Activated T-cell treated with anti-CD3 and anti-CD28 coated beads for 4 hours (primary cell): ENCODE results near the gene DNAH10.
A peak's percentile ranks its signal among the peaks of the same experiment; 100 is the strongest.

Experiments
- DNase-seq: peaks from one replicate; pipeline ENCODE4 v3.0.0-alpha.2; 2020

DNAH10 gene

GRCh38 chr12:123952037-123952436, 189.9 kb downstream of the DNAH10 start:
- no peak for DNase-seq

GRCh38 chr12:123954647-123955350, 192.7 kb downstream of the DNAH10 start:
- no peak for DNase-seq

DNA sequence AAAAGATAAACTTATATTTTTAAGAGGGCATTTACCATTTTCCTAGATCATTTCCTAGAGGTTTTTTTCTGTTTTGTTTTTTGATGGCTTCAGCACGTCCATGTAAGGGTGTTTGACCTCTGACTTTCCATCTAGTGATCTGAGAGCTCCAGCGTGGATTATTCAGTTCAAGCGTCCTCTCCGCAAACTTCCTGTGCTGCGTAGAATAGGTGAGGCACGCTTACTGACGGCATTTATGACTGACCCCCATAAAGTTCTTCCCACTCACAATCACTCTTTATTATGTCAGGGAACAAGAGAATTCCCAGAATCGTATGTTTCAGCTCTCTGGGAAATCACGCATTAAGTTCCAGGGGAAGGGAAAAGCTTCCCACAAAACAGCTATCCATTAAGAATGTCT, 194.1 kb downstream of the DNAH10 start:
- no peak for DNase-seq

DNA sequence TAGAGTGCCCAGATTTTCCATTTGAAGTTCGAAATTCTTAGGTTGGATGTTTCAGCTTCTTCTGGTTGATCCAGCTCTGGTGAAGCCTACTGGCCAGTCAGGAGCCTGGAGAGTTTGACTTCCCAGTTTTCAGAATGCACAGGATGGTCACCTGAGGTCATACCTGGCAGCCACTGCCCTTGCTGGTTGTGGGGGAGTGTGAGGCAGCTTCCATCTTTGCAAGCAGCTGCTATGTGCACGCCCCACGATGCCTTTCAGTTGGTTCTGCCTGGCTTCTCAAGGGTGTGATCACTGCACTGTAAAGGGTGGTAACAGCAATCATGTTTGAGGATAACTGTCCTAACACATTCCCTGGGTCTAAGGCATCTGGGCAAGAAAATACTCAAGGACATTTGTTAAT, 195.1 kb downstream of the DNAH10 start:
- DNase-seq = no peak

DNA sequence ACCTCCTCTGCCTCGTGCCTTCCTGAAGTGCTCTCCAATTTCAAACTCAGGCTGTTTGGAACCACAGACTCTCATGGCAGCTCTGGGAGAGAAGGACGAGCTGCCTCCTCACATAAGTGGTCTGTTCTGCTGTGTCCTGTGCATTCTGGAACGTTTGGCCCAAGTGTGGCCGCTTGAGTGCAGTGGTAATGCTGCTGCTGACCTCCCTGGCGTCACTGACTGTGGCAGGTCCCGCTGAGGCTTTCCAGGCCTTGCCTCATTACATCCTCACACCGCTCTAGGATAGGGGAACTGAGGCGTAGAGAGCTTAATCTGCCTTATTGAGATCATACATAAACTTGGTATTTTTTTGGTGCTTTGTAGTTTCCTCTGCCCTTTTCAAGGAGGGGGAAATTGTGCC, 196.4 kb downstream of the DNAH10 start:
- DNase-seq = no peak

GRCh38 chr12:123958876-123959275, 196.8 kb downstream of the DNAH10 start:
- DNase-seq = no peak

GRCh38 chr12:123960029-123960735, 198.1 kb downstream of the DNAH10 start:
- no peak for DNase-seq

GRCh38 chr12:123960856-123961255, 198.8 kb downstream of the DNAH10 start:
- DNase-seq = no peak

GRCh38 chr12:123961585-123962345, 199.7 kb downstream of the DNAH10 start:
- DNase-seq = no peak

DNA sequence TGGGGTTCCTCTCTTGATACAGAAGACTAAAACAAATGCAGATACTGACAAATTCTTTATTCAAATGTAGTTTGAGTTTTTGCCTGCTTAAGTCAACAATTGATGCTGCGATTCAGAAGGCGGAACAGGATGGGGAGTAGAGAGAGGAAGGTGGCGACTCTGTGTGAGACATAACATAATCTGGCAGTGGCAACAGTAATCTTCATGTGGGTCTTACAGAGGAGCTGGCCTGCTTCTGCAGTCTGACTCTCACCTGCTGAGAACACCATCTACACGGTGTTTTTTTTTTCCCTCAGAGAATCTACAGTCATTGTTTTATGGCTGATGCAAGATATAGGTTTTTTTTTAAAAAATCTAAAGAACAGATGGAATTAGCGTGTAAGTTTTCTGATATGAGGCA, 200.4 kb downstream of the DNAH10 start:
- DNase-seq = no peak

DNA sequence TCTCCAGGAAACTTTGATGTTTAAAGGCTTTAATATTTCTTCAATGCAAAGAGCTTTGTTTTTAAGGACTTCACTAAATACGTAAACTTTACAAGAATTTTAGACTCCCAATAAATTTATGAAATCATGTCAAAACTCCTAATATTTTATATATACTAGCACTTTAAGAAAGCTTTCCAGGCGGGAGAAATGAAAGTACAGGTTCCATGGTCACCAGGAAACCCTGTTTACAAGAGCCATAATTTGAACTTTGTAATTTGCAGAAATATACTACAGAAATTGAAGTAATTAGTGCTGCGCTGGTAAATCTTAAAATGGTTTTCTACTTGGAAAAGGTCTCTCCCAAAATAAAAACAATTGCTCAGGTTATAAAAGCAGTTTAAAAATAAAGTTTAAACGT, 201.7 kb downstream of the DNAH10 start:
- DNase-seq = no peak

DNA sequence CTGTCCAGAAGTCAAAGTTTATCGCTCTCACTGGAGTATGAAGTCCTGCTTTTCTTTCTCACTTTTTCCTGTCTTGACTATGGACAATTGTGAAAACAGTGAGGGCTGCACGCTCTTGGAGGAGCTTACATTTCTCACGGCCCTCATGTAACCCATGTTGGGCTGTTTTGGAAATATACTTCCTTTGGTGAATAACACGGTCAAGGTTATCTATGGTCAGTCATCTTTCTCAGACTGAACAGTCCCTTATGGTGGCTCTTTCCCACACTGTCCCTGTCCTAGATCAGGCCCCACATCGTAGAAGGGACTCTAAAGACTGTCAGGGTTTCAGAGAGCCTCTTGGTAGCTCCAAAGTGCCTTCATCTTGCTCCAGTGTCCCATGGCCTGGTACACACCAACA, 203.3 kb downstream of the DNAH10 start:
- no peak for DNase-seq

DNA sequence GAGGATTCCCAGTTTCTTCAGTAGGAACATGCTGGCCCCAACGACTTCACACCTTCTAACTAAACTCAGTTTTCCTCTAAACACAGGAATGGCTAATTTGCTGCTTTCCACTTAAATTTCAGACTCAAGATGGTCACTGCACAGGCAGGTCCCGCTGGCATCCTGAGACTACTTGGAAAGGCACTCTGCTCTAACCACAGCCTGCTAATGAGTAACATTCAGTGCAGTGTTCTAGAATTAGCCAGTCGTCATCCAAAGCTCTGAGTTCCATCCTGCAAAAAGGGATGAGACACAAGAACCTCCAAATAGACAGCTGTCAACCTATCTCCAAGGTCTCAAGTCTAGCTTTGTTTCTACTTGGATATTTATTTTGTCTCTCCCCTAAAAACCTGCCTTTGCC, 204.5 kb downstream of the DNAH10 start:
- no peak for DNase-seq

DNA sequence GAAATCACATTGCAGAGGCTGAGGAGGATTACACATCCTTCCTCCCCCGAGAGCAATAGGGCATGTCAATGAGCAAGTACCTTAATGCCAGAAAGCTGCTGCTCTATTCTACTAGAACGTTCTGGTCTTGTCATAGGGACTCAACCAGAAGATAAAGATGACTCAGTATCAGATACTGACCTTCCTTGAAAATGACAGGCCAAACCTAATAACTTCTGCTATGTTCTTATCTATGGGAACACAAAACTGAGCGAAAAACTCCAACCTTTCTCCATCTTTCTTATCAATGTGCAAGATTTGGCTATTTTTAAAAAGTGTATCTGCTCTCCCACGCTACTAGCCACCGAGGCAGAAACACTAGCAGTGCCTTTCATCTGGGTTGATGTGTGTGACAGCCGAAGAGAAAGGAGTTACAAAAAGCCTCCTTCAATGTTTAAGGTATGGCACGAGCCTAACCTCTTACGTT, 205.1 kb downstream of the DNAH10 start:
- DNase-seq = no peak

DNA sequence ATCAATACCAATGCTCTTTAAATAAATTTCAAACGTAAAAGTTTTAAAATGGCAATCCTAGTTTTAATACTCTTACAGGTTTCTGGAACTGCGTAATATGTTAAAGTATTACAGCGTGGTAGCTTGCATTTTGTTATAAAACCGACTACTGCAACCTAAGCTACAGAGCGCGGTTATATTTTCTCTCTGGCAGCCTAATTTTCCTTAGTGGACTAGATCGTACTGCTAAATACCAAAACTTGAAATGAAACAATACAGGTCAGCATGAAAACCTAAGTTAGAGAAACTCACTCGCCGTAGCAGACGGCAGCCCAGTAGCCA, 209.3 kb downstream of the DNAH10 start:
- no peak for DNase-seq

DNA sequence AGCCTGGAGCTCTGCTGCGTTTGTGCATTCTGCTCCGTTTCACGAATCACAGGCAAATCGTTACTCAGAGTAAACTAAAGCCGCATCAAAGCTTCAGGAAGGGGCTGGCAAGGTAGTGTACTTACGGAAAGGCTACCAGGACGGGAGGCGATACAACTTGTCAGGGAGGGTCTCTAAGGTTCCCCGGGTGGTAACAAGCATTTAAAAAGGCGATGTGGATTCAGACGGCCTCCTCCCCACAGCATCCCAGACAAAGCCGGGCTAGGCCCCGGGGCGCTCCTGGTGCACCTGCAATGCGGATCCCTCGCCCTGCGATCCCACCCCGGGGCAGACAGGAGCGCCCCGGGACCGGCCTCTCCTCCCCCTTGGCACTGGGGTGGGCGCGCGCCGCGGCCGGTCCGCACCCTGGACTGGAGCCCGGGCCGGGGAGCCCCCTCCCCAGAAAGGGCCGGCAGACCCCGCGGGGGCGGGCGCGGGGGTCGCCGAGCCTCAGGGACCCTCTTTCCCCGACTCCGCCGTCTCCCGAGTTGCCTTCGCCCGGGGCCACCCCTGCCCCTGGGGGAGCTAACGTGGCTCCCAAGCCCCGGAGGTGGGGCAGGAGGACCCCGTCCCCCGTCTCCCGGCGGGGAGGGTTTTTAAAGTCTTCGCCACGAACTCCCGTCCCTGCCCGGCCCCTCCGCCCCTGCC, 209.8 kb downstream of the DNAH10 start:
- DNase-seq = peak; percentile 12

DNA sequence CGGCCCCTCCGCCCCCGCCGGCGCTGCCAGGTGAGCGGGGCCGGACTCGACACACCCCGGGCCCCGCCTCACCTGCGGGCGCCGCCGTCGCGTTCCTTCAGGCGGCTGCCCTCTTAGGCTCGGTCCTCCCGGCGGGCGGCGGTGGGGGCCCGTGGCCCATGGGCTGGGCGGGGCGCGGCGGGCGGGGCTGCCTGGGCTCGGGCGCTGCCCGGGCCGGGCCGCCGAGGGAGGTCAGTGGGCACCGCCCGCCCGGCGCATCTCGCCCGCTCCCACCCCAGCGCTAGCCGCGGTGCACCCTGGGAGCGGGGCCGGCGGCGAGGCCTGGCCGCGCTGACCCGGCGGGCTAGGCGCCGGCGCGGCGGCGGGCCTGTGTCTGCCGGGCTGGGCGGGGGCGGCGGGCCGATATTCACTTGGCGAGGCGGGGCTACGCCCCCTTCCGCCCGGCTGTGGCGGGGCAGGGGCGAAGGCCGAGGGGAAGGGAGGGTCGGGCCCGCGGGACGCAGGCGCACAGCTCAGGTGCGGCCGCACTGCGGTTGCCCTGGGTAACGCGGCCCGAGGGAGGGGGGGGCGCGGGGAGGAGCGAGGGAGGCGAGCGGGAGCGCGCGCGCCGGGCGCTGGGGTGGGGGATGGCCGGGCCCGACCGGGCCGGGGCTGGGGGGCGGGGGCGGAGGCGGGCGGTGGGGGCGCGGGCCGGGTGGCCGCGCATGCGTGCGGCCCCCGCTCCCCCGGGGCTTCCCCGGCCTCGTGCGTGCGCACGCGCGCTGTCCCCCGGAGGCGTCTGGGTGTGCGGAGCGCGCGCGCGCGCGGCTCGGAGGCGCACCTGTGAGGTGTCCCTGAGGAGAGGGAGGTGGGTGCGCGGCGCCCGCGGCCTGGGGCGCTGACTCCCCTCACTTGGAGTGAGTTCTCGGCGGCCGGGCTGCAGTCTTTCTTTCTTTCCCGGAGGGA, 210.6 kb downstream of the DNAH10 start, which contains the start of the genes CCDC92 and ZNF664:
Gene CCDC92, minus strand, starts transcription at position 375 of the 945 bp plus-strand sequence. CDS start 28,526 bp downstream, outside the sequence.
Gene ZNF664, plus strand, starts transcription at position 759 of the 945 bp plus-strand sequence. CDS start 38,930 bp downstream, outside the sequence.
- DNase-seq = peak; percentile 95

GRCh38 chr12:123973552-123974341, 211.6 kb downstream of the DNAH10 start:
- DNase-seq = no peak

DNA sequence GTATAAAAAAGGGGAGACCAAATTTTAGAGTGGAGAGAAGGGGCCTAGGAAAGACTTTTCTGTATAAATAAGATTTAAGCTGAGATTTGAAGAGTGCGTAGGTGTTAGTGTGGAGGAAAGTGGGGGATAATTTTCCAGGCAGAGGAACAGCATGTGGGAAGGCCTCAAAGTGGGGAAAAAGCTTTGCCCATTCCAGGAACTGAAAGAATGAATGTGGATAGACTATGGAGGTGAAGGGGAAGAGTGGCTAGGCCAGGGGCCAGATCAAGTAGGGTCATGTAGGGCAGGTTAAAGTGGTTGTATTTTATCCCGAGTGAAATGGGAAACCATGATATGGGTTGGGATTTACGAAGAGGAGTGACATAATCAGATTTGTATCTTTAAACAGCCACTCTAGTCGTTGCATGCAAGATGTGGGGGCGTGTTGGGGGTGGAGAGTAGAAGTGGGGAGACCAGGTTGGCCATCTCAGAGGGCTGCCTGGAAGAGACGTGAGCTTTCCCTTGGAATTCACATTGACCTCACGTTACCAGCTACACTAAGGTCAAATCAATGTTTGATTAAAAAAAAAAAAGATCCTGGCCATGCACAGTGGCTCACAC, 214.2 kb downstream of the DNAH10 start:
- DNase-seq = no peak

DNA sequence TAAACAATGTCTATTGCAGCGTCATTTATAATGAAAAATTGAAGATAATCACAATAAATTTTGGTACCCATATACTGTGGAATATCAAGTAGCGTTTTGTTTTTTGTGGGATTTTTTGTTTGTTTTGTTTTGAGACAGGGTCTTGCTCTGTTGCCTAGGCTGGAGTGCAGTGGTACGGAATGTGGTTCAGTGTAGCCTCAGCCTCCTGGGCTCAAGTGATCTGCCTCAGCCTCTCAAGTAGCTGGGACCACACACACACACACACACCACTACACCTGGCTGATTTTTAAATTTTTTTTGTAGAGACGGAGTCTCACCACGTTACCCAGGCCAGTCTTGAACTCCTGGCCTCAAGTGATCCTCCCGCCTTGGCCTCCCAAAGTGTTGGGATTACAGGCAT, 217.5 kb downstream of the DNAH10 start:
- no peak for DNase-seq

DNA sequence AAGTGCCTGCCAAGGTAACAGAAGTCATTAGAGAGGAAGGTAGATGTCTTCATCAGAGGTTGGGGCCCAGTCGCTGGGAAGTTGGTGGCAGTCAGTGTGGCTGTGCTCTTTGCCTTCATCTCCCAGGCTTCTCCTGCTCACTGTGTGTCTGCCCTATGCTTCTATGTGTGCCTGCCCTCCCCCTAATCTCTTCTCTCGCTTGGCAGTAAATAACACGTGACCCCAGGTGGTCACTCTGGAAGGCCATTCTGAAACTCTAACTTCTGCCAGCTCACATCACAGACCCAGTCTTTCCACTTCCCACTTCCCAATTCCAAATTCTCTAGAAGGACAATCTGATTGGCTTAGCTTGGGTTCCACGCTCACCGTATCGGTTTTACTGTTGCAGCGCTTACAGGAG, 220.2 kb downstream of the DNAH10 start:
- DNase-seq = no peak
